Activated CD8-positive, alpha-beta memory T cell treated with anti-CD3 and anti-CD28 coated beads for 48 hours (primary cell): ENCODE measurements around the gene SNX13.
"Not testable (repeated sequence)": the region's sequence is repeated elsewhere in the genome, so short reads cannot be mapped to it uniquely, and the experiment has no call there.

Experiments
- DNase-seq, 3 experiments: peaks; one replicate each; pipeline ENCODE4 v3.0.0-alpha.2; 2020; ENCODE audit warnings: low read depth in 2 of 3, low spot score in 2 of 3

Gene SNX13

GRCh38 chr7:17915796-17916195 is 24.5 kb downstream of the SNX13 start:
- DNase-seq: no peak

- no peak for DNase-seq
Measured at GRCh38 chr7:17915168-17915567, 25.1 kb downstream of the SNX13 start.

DNA sequence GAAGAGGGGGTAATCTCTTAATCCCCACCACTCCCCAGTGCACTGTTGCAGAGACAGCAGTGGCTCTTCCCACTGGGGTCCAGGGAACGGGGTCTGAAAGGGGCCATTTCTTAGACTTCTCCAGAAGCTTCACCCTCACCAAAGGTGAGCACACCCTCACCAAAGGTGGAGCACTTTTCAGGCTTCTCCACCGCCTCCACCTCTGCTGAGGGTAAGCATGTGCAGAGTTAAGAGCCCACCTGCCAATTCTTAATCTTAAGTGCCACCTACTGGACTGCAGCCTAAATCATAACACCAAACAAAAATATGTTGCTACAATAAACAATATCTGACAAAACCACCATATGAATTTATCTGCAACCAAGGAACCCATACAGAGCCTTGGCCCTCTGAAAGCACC is 27.0 kb downstream of the SNX13 start:
- DNase-seq: no peak

- no peak for DNase-seq
Measured at GRCh38 chr7:17912536-17913235, 27.6 kb downstream of the SNX13 start.

GRCh38 chr7:17912050-17912449 is 28.2 kb downstream of the SNX13 start:
- DNase-seq: no peak

DNA sequence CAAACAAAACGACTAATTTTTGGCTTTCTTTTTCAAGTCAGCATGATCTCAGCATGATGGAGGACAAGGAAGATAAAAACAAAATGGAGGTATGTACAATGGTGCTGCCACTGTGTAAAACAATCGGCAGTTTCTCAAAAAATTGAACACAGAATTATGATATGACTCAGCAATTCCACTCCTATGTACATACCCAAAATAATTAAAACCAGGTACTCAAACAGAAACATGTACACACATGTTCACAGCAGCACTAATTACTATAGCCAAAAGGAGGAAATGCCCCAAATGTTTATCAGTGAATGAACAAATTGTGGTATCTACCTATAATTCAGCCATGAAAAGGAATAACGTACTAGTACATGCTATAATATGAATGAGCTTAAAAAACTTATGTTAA is 29.9 kb downstream of the SNX13 start:
- DNase-seq: no peak

GRCh38 chr7:17909310-17909709 is 31.0 kb downstream of the SNX13 start:
- not testable (repeated sequence) for DNase-seq

DNA sequence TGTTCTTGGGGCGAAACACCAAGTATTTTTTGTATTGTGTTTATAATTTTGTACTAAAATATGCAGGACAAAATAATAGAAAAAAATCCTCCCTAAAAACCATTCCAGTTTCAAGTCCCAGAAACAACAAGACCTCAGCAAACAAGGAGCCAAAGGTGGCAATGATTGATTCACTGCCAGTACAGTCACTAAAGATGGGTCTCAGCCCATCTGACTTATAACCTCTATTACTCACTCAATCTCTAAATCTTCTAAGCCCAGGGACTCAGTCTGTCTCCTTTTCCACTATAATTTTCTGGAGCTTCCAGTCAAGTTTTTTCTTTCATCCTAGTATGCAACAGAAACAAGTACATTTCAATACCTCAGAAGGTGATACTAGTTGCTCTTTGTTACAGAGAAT is 33.3 kb downstream of the SNX13 start:
- no peak for DNase-seq

DNA sequence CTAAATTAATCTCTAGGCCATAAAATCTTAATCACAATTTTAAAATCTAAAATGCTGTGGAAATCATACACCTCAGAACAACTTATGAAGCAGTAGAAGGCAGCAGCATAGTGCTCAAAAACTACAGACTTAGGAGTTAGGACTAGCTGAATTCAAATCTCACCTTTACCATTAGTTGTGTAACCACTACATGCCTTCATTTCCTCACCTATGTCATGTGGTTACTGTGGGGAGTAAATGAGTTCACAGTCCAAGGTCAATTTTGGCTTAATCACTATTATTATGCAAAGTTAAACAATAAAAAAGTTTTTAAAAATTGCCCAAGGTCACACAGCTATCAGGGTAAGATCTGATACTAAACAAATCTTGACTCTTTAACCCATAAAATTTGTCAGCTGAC is 37.0 kb downstream of the SNX13 start:
- no peak for DNase-seq

GRCh38 chr7:17902599-17902998 is 37.7 kb downstream of the SNX13 start:
- no peak for DNase-seq

DNA sequence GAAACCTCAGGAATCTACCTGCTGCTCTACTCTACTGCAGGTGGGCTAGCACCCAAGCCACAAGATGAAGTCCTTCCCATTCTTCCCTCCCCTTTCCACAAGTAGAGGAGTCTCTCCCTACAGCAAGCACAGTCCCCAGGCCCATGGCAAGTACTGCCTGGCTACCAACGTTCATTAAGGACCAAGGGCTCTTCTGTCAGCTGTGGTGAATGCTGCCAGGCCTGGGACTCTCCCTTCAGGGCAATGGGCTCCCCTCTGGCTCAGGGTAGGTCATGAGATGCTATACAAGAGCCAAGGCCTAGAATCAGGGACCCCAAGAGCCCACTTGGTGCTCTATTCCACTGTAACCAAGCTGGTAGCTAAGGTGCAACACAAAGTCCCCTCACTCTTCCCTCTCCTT is 39.8 kb downstream of the SNX13 start:
- no peak for DNase-seq

- DNase-seq: no peak
Measured at GRCh38 chr7:17898111-17898510, 42.2 kb downstream of the SNX13 start.

- DNase-seq: no peak
Measured at GRCh38 chr7:17887286-17887685, 53.0 kb downstream of the SNX13 start.

DNA sequence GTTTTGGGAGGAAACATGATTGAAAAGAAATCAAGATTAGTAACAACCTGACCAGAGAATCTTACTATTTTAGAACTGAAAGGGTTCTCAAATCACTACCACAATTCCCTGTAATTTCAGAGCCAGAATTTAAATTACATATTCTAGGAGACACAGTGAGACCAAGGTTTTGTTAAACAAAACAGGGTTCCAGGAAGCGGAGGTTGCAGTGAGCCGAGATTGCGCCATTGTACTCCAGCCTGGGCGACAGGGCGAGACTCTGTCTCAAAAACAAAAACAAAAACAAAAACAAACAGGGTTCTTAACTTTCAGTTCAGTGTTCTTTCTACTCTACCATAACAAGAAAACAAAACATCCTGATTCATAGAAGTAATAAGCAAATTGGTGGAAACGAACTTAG is 57.6 kb downstream of the SNX13 start:
- no peak for DNase-seq

- DNase-seq: no peak
Measured at GRCh38 chr7:17879075-17879661, 61.1 kb downstream of the SNX13 start.

DNA sequence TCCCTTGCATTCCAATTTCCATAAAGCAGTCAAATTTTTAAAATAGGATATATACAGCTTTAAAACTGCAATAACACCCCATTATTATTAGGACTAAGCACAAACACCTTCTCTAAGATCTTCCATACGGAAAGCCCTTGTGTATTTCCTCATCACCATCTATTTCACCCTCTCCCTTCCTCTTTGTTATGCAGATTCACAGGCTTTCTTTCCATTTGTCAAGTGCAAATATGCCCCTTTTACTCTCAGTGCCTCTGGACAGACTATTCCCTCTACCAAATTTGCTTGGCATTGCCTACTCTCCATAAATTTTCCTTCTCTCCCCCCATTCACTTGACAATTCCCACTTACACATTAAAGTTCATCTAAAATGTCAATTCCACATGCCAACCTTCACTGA is 61.7 kb downstream of the SNX13 start:
- DNase-seq: no peak

- no peak for DNase-seq
Measured at GRCh38 chr7:17871815-17872533, 68.3 kb downstream of the SNX13 start.

DNA sequence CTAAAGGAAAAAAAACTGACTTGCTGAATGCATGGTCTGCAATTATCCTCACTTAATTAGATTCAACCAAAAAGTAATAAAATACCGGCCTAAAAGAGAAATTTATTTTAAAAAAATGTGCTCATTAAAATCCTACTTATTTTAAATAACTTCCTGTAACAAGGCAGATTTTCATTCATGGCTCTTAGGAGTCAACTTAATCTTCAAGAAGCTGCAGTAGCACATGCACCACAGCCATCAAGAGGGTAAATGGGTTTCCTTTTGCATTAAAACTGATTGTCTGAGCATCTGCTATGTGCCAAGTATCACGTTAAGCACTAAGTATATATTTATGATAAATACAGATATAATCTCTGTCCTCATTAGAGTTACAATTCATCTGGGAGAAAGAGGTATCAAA is 69.9 kb downstream of the SNX13 start:
- DNase-seq: no peak

GRCh38 chr7:17863809-17864143 is 76.5 kb downstream of the SNX13 start:
- no peak for DNase-seq

- DNase-seq: no peak
Measured at GRCh38 chr7:17863095-17863808, 77.0 kb downstream of the SNX13 start.

GRCh38 chr7:17856251-17856650 is 84.0 kb downstream of the SNX13 start:
- DNase-seq: no peak

- no peak for DNase-seq
Measured at GRCh38 chr7:17855202-17855601, 85.1 kb downstream of the SNX13 start.
